Esophagus mucosa (tissue), 1 donor: Measurements from ENCODE around the gene INPP4B. TPM values are rescaled to one million over a fixed set of nuclear protein-coding genes. Genes with fewer than 3 reads are reported as not detected.
A peak's percentile ranks its signal among the peaks of the same experiment; 100 is the strongest.
"Not testable (repeated sequence)": the region's sequence is repeated elsewhere in the genome, so short reads cannot be mapped to it uniquely, and the experiment has no call there.

Source experiments
- ATAC-seq: fragments of 200-7000 bp; cut with Tn5 transposase; one replicate; pipeline ENCODE4 v1.9.1; 2020
- total RNA-seq: library from RNA; stranded (reverse); gene quantifications from one replicate; pipeline ENCODE4 v1.2.4, GENCODE V29; 2023
- donor health status: DM: yes; HTN: yes; CAD: no.

The INPP4B gene
- total RNA-seq, 1 donor from 2014 or later, result 9.7 TPM

DNA sequence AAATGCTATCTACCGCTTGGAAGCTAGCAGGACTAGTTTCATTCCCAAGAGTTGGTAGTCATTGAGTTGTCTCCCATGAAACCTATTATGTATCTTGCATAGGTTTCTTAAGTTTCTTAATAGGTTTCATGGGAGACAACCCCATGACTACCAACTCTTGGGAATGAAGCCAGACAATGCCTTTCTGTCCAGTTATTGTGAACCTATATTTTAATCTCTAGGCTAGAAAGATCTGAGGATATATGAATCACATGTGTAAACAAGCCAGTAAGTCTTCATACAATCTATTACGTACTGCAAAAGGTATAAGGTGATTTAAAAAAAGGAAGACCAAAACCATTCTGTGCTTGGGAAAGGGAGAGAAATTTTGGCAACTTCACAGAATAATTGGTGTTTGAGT lies 162.6 kb downstream of the INPP4B start:
- ATAC-seq, result no peak

DNA sequence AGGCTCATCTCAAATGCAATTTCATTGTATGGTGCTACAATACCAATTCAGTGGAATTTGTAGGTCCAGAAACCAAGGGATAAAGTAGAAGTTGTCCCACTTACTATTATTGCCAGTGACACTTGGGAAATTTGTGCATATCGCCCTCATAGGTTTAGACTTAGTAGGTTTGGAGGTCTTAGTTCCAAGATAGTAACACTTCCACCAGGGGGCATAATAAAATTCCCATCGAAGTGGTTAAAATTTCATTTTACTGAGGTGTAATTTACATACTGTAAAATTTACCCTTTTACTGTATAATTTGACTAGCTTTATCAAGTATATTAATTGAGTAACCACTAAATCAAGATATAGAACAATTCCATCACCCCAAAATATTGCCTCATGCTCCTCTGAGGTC lies 174.6 kb downstream of the INPP4B start:
- no peak for ATAC-seq

DNA sequence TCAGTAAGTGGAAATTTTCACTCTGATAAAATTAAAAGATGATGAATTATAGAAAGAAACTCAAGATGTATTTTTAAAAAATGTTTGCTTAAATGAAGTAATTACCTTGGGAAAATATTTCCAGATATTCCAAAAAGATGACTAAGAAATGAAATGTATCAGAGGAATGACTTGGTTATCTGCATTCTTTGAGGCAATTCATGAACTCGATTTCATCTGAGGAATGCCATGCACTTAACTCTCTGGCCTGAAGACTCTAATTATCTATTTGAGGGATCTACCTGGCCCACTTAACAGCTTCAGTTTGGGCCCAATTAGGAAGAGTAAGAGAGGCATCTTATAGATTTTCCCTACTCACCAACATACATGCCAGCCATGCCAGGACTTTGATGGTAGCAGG lies 182.3 kb downstream of the INPP4B start:
- no peak for ATAC-seq

DNA sequence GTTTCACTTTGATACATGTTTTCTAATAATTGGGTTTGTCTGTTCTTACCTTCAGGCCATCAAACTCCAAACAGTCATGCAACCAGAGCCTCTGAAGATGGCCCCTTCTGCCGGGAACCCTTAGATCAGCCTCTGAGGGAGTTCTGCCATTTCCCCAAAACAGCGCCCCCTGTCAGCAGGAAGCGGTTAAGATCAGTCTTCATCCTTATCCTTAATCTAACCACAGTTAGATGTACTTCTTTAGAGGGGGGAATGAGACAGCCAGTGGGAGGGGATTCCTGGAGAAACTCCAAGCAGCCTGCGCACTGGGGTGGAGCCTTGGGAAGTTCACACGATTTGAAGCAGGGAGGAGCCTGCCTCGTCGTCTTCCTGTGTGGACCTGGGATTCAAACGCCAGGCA lies 185.4 kb downstream of the INPP4B start:
- no peak for ATAC-seq

DNA sequence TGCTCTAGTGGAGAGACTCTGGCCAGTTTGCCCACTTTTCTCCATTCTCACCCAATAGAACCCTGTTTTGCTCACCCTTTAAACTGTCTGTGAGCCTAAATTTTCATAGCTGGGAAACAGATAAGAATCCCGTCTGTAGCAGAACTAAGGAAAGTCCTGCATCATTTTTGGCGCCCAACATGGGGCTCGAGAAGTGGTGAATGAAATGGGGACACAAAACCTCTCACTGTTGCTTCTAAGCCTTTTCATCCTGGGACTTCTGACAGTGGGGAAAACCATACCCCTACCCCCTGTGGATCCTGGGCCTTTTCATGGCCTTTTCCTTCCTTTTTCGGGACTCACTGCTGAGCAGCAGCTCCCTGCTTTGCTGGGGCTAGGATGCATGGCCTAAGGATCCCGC lies 189.9 kb downstream of the INPP4B start:
- ATAC-seq, result no peak

DNA sequence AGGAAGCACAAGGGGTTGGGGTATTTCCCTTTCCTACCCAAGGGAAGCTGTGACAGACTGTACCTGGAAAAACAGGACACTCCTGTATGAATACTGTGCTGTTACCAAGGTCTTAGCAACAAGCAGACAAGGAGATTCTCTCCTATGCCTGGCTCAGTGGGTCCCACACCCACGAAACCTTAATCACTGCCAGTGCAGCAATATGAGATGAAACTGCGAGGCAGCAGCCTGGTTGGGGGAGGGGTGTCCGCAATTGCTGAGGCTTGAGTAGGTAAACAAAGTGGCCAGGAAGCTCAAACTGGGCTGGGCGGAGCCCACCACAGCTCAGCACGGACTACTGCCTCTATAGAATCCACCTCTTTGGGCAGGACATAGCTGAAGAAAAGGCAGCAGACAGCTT lies 197.7 kb downstream of the INPP4B start:
- peak; percentile 80 for ATAC-seq

DNA sequence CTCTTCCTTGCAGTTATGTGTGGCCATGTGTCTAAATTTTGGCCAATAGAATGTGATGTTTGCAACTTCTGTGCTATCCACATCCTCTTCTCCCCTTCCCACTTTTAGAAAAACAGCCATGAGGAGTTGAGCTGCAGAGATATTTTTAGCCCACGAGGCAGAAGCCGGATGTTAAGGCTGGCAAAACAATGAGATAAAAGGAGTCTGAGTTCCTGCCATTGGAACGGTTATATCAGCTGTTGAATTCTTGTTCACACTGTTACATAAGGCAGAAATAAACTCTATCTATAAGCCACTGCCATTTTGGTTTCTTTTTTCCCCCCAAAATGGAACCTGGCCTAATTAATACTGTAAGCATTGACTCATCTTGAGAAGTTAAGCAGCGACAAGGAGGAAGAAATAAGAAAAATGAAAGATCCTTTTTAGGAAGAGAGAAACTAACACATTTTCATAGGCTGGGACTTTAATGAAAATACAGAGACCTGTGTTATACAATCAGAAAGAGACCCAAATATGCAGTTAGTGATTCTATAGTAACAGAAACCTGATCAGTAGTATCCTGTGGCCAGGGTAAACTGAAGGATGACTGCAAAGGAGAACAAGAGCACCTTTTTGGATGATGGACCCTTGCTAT lies 200.5 kb downstream of the INPP4B start:
- no peak for ATAC-seq

DNA sequence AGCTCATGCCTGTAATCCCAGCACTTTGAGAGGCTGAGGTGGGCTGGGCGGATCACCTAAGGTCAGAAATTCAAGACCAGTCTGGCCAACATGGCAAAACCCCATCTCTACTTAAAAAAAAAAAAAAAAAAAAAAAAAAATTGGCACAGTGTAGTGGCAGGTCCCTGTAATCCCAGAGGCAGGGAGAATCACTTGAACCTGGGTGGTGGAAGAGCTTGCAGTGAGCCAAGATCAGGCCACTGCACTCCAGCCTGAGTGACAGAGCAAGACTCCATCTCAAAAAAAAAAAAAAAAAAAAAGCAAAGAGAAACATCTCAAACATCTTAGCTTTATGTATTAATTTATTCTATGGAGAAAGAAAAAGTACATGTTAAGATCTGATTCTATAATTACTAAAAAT lies 201.5 kb downstream of the INPP4B start:
- not testable (repeated sequence) for ATAC-seq

DNA sequence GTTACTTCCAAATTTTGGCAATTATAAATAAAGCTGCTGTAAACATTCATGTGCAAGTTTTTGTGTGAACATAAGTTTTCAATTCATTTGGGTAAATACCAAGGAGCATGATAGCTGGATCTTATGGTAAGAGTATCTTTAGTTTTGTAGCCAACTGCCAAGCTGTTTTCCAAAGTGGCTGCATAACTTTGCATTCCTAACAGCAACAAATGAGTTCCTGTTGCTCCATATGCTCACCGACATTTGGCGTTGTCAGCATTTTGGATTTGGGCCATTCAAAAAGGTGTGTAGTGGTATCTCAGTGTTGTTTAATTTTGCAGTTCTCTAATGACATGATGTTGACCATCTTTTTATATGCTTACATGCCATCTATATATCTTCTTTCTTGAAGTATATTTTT lies 208.5 kb downstream of the INPP4B start:
- ATAC-seq, result no peak

DNA sequence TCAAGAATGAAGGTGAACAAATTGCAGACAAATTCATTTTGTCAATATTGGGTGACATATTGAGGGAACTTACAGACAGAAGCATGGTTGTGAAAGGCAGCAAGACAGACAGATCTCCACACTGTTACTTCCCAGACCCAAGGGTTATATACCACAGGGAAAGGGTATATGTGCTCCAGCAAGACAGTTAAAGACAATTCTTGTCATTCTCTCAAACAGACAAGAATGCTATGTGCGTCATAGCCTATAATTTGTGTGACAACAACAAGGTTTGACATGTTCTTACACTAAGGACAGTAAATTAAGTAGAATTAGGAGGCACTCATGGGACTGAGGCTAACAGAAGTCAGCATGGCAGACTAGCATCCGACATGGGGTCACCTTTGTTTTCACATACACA lies 214.3 kb downstream of the INPP4B start:
- no peak for ATAC-seq

DNA sequence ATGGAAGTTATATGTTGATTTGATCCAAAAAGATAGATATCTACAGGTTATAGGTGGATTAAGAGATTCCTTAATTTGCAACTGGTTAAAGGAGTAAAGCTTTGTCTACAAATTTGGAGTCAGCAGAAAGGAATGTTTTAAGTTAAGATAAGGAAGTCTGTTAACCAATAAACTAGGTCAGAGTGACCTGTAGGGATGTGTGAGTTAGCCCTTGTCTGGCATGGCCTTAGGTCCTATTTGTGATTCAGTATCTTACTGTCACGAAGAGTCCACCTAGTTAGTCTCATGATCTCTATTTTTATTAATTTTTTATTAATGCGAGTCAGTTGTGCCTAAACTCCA lies 230.8 kb downstream of the INPP4B start:
- no peak for ATAC-seq

DNA sequence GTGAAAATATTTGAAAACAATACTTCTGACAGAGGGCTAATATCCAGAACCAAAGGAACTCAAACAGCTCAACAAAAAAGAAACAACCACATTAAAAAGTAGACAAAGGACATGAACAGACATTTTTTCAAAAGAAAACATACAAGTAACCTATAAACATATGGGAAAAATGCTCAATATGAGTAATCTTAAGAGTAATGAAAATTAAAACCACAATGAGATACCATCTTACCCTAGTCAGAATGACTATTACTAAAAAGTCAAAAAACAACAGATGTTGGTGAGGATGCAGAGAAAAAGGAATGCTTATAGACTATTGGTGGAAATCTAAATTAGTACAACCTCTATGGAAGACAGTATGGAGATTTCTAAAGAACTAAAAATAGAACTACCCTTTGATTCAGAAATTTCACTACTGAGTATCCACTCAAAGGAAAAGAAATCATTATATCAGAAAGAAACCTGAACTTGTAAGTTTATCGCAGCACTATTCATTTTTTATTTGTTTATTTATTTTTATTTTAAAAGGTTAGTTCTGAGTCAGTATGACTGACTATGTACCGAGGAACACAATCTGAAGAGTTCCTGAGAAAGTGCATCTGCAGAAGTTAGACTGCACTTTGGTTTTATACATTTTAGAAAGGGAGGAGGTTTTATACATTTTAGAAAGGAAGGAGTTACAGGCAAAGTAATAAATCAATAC lies 231.3 kb downstream of the INPP4B start:
- ATAC-seq, result no peak

DNA sequence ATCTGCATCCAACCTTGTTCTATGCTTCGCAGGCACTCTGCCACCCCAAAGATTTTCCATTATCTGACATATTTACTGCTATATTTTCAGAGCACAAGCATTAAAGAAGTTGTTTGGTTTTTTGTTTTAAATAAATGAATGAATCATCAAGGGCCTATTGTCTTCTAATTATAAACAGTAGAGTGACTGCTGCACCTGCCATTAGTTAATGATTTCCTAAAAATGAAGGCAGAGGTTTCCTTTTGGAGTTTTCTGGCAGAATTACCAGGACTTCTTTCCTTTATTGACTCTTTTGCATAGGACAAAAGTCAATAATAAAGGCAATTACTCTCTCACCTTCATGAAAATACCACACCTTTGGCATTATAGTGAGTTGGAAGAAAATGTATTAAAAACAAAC lies 238.1 kb downstream of the INPP4B start:
- ATAC-seq, result no peak

DNA sequence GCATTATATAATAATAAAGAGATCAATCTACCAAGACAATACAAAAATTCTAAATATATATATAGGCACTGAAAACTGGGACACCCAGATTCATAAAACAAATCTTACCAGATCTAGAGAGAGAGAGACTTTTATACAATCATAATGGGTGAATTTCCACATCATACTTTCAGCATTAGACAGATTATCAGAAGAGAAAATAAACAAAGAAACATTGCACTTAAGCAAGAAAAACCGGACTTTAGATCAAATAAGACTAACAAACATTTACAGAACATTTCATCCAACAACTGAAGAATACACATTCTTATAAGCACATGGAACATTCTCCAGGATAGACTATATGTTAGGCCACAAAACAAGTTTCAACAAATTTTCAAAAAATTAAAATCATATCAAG lies 245.1 kb downstream of the INPP4B start:
- ATAC-seq, result no peak

DNA sequence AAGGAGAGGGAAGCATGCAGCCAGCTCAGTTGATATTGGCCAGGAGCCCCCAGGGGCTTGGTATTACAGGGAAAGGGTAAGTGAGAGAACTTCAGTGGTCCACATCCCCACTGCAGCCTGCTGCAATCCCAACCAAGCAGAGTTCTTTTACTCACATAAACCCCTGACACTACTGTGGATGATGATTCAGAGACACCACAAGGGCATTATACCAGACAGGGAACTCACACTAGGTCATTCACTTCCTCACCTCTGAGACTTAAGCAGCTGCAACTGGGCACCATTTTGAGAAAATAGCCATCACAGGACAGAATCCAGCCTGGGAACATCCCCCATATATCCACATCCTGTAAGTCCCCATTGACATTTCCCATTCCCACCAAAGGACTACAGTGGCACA lies 248.0 kb downstream of the INPP4B start:
- no peak for ATAC-seq

DNA sequence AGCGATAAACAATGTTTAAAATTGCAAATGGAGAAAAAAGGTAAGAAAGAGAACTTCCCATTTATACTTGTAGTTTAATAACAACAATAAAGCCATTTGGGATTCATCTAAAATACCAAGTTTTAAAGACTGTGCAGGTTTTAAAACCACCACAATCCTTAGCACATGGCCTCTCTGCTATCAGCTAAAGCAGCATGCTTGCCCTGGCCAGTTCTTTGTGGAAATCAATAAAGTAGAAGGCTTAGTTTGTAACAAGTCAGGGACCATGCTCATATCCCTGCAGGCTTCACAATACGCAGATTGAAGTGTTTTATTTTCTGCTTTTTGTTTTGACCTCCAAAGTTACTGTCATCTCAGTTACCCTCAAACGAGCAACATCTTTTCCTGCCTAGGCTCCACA lies 249.5 kb downstream of the INPP4B start:
- no peak for ATAC-seq

DNA sequence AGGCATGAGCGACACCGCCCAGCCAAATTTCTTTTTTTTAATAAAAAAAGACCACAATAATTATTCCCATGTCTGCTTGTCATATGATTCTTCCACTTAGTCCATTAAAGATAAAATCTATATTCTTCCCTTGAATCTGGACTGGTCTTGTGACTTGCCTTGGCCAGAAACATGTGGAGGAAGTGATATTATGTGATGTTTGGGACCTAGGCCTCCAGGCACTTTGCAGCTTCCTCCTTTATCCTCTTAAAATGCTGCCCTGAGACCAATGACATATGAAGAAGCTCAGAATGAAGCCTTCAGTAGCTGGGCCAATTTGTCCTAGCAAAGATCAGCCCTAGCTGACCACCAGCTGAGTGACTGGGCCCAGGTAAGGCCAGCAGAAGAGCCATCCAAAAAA lies 250.0 kb downstream of the INPP4B start:
- ATAC-seq, result no peak

DNA sequence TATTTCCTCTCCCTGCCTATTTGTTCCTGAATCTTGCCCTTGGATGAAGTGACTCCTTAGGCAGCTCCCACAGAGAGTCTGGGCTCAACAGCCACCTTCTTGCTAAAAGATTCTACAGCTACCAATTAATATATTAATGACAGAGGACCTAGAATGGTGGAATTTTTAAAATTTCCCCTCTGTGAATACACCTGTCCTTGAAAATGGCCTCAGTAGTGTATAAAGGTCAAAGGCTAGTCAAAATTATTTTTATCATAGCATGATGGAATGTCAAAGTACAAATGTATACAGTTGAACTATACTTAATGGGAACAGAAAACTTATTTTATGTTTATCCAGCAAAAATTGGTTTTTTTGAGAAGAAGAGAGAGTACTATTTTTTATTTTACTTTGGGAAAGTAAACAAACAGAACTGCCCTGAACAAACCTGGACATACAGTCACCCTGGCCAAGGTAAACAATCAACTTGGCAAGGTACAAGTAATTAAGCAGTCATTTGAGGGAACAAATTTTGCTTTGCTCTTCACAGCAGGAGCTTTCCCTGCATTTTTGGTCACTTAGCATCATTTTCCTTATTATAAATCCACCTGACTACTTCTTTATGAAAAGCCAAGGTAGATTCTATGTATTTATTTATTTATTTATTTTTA lies 250.8 kb downstream of the INPP4B start:
- no peak for ATAC-seq

DNA sequence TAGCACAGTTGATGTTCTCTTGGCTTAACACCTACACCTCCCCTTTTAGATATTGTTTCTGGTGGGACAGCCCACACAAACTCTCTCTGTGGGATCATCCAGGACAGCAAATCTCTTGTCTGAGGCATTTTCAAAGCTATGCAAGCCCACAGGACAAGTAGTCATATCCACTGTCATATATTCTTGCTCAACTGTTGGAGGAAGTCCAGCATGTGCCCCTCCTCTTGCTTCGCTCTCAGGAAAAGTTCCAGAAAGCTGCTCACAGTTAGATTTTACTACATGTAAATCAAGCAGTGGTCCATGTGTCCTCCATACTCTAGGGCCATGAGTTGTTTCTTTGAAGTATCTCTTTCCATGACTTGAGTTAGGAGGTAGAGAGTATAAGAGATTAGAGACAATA lies 260.7 kb downstream of the INPP4B start:
- no peak for ATAC-seq

DNA sequence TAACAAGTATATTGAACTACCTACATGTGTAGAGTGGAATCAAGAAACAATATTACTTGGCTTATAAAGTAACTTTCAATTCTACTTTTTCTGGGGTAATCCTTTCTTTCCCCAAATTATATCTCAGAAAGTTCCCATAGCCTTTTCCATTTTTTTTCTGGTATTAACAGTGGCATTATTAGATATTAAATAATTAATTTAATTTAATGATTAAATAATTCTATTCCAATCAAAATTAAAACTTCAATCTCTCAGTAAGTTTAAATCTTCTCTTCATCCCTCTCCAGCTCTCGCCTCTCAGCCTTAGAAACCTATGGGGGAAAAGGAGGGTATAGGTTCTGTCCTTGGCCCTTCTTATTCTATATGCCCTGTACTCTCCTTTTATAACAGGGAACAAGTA lies 262.4 kb downstream of the INPP4B start:
- no peak for ATAC-seq

DNA sequence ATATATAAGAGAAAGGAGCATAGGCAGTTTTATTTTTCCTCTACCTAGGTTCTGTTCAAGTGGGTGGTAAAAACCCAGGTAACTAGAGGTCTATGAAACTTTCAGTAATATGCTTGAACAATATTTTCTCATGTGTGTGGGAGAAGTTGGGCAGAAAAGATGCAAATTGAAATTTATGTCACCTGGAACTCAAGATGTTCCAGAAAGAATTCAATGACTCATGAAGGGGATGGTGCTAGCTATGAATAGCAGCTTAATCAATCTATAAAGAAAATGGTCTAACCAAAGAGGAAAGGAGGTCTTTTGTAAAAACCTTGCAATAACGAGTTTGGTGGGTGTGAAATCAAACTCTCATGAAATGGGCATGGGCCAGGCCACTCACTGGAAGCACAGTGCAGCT lies 263.8 kb downstream of the INPP4B start:
- ATAC-seq, result no peak

DNA sequence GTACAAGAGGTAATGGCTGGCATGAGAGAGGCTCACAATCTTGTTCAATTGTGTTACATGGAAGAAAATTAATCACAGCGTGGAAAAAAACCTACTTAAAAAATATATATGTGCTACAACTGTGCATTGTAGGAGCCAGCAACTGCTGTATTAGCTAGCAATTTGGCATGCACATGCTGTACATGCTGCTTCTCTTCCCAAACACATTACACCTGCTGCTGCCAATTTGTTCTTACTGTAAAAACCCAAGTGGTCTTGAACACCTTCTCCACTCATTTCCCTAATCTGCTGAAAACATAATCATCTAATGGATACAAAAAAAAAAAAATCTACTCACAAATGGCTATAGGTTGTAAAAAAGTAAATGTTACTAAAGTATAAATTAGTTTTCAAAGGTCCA lies 264.2 kb downstream of the INPP4B start:
- ATAC-seq, result no peak

DNA sequence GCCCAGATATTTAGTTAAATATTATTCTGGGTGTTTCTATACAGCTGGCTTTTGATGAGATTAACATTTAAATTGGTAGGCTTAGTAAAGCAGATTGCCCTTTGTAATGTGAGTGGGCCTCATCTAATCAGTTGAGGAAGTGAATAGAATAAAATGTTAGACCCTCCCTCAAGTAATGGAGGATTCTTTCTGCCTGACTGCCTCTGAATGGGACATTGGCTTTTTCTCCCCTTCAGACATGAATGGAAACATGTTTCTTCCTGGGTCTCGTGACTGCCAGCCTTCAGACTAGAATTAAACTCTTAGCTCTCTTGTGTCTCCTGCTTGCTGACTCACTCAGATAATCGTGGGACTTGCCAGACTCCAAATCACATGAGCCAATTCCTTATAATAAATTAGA lies 266.7 kb downstream of the INPP4B start:
- no peak for ATAC-seq

DNA sequence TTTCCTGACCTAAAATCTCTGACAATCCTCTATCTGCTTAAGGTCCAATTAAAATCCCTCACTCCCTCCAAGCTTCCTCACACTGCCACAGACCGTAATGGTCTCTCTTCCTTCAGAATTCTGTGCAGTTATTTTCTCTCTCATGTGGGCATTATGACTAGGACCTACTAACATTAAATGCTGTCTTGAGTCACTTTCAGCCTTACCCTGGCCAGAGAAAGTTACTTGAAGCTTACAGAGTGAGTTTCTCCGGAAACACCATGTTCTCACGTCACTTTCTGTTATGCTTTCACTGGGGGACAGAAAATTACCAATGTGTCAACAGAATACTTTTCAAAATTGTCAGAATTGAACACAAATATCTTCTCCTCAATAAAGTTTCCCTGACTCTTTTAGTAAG lies 271.8 kb downstream of the INPP4B start:
- no peak for ATAC-seq

DNA sequence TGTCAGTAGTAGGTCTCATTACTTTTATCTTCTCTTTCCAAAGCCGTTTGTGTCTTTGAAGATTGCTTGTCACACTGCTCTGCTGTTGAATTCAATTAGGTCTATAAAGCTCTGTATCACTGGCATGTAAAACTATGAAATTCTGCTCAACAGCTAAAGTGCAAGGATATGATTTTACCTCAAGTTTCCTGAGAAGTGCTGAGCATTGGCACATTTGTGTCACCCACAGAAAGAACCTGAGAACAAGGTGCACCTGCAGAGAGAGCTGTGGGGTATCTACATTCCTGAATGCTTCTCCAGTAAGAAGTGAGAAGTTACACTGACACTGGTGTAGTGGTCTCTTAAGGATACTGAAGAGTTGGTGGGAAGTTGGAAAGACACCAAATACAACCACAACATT lies 274.0 kb downstream of the INPP4B start:
- no peak for ATAC-seq
